ENCODE data around the gene C6orf52.

DNA sequence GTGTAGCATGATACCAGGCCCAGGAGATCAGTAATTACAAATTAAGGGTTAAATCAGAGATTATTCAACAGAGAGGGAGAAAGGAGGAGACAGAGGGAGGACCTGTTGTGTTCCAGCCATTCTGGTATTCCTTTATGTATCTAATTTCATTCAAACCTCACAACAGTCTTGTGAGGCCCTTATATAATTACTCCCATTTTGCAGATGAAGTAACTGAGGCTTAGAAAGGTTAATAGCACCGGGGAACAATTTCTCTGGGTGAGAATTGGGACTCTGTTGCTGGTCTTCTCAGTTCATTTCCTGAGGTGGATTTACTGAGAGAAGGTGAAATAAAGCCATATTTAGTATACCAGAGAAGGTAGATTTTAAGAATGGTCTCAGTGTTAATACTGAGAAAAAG, 66.6 kb downstream of the C6orf52 start:
- TF ChIP-seq, protein P1, sequence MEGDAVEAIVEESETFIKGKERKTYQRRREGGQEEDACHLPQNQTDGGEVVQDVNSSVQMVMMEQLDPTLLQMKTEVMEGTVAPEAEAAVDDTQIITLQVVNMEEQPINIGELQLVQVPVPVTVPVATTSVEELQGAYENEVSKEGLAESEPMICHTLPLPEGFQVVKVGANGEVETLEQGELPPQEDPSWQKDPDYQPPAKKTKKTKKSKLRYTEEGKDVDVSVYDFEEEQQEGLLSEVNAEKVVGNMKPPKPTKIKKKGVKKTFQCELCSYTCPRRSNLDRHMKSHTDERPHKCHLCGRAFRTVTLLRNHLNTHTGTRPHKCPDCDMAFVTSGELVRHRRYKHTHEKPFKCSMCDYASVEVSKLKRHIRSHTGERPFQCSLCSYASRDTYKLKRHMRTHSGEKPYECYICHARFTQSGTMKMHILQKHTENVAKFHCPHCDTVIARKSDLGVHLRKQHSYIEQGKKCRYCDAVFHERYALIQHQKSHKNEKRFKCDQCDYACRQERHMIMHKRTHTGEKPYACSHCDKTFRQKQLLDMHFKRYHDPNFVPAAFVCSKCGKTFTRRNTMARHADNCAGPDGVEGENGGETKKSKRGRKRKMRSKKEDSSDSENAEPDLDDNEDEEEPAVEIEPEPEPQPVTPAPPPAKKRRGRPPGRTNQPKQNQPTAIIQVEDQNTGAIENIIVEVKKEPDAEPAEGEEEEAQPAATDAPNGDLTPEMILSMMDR (conservative IDR thresholded peaks at IDR 0.05) = no peak
- no peak for TF ChIP-seq EZH2 (IDR thresholded peaks at IDR 0.05; ENCODE audit: low read depth)

Data from PC-9 (cell line).